ENCODE measurements around the gene APC.

DNA sequence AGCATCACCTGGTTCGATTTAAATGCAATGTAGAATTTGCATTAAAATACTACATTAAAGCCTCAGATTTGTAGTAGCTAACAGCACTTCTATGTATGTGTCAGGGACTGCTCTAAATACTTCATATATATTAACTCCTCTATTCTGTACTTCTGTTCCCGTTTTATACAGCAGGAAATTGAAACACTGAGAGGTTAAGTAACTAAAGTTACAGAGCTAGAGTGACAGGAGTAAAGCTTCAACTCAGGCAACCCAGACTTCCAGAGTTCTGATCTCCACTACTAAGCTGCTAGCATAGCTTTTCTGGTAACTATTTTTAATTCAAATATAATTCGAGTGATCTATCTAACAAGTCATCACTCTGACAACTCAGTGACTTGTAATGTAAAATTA lies 619 bp upstream of the APC start:
- no peak for TF ChIP-seq POLR2A (IDR thresholded peaks at IDR 0.05)
- TF ChIP-seq, protein P1, sequence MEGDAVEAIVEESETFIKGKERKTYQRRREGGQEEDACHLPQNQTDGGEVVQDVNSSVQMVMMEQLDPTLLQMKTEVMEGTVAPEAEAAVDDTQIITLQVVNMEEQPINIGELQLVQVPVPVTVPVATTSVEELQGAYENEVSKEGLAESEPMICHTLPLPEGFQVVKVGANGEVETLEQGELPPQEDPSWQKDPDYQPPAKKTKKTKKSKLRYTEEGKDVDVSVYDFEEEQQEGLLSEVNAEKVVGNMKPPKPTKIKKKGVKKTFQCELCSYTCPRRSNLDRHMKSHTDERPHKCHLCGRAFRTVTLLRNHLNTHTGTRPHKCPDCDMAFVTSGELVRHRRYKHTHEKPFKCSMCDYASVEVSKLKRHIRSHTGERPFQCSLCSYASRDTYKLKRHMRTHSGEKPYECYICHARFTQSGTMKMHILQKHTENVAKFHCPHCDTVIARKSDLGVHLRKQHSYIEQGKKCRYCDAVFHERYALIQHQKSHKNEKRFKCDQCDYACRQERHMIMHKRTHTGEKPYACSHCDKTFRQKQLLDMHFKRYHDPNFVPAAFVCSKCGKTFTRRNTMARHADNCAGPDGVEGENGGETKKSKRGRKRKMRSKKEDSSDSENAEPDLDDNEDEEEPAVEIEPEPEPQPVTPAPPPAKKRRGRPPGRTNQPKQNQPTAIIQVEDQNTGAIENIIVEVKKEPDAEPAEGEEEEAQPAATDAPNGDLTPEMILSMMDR (IDR thresholded peaks at IDR 0.05) = no peak

All from body of pancreas (tissue), 4 donors.